ENCODE data around the gene CDRT4. TPM values are rescaled to one million over a fixed set of nuclear protein-coding genes. Genes with fewer than 3 reads are reported as not detected.

Gene CDRT4
- total RNA-seq, 1 donor, result 3.3 TPM

- H3K9me3 ChIP-seq (ENCODE audit: low read depth, low read length), result peaks cover 10% of the 10 kb centered on the region
- H3K79me2 ChIP-seq (ENCODE audit: insufficient read depth, low read length), result no peaks in the 10 kb centered on the region
- peak overlapping the region; percentile 80 for H3K27ac ChIP-seq (ENCODE audit: low read depth, low read length)
- DNase-seq (ENCODE audit: insufficient read length, low spot score, missing footprints), result peak; percentile 74
- H4K20me1 ChIP-seq (ENCODE audit: insufficient read depth, low read length), result no peaks in the 10 kb centered on the region
- no peak for TF ChIP-seq CTCF (IDR thresholded peaks at IDR 0.05; ENCODE audit: extremely low read depth, low read depth, low read length)
- H3K27me3 ChIP-seq (ENCODE audit: insufficient read depth, low read length), result no peaks in the 10 kb centered on the region
- H3K4me2 ChIP-seq (ENCODE audit: insufficient read depth, low read length), result peak overlapping the region; percentile 43
- peaks cover 35% of the 10 kb centered on the region for H3K4me1 ChIP-seq (ENCODE audit: insufficient read depth, low read length)
- H2AFZ ChIP-seq (ENCODE audit: low read length), result peak overlapping the region; percentile 31
- H3K4me3 ChIP-seq (ENCODE audit: insufficient read depth, low read length), result no peak overlapping the region
- H3K36me3 ChIP-seq (ENCODE audit: insufficient read depth, low read length), result peaks cover 21% of the 10 kb centered on the region
Observed at GRCh38 chr17:15513058-15513791, 45.8 kb upstream of the CDRT4 start.

DNA sequence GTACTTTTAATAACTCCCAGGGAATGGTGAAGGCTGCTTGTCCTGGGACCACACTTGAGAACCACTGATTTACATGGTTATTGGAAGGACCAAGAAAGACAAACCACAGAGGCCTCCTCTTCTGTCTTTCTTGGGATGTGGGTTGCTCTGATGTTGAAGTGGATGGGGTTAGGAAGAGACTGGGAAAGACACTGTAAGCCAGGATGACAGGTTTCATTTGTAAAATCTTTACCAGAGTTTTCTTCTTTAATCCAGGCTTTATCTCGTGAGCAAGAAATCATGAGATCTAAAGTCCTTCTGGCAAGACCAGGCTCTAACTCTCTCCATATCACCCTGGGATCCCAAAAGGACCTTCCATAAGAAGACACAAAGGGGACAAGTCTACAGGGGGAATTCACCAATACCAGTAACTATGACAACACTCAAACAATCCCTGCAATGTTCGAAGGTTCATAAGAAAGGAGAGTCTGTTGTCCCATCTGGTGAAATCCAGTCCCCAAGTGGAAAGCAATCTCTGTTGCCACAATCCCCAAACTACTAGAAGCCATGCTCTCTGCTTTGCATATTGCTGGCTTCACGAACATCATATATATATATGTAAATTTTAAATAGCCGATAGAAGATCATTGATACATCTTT is 44.8 kb upstream of the CDRT4 start:
- no peaks in the 10 kb centered on the region for H3K79me2 ChIP-seq (ENCODE audit: insufficient read depth, low read length)
- H4K20me1 ChIP-seq (ENCODE audit: insufficient read depth, low read length), result no peaks in the 10 kb centered on the region
- no peak overlapping the region for H3K27ac ChIP-seq (ENCODE audit: low read depth, low read length)
- no peak for DNase-seq (ENCODE audit: insufficient read length, low spot score, missing footprints)
- no peak for TF ChIP-seq CTCF (IDR thresholded peaks at IDR 0.05; ENCODE audit: extremely low read depth, low read depth, low read length)
- peaks cover 35% of the 10 kb centered on the region for H3K4me1 ChIP-seq (ENCODE audit: insufficient read depth, low read length)
- no peak overlapping the region for H3K4me3 ChIP-seq (ENCODE audit: insufficient read depth, low read length)
- H3K4me2 ChIP-seq (ENCODE audit: insufficient read depth, low read length), result no peak overlapping the region
- no peaks in the 10 kb centered on the region for H3K27me3 ChIP-seq (ENCODE audit: insufficient read depth, low read length)
- no peak overlapping the region for H2AFZ ChIP-seq (ENCODE audit: low read length)
- peaks cover 10% of the 10 kb centered on the region for H3K9me3 ChIP-seq (ENCODE audit: low read depth, low read length)
- peaks cover 20% of the 10 kb centered on the region for H3K36me3 ChIP-seq (ENCODE audit: insufficient read depth, low read length)

GRCh38 chr17:15511142-15511541 is 43.7 kb upstream of the CDRT4 start:
- H3K27ac ChIP-seq (ENCODE audit: low read depth, low read length), result no peak overlapping the region
- peaks cover 34% of the 10 kb centered on the region for H3K4me1 ChIP-seq (ENCODE audit: insufficient read depth, low read length)

More at GRCh38 chr17:15511142-15511541, 43.7 kb upstream of the CDRT4 start:
- Histone ChIP-seq H3K4me2 (ENCODE audit: insufficient read depth, low read length) (no peak overlapping the region), H4K20me1 (ENCODE audit: insufficient read depth, low read length) (peaks cover 2% of the 10 kb centered on the region), H3K36me3 (ENCODE audit: insufficient read depth, low read length) (peaks cover 17% of the 10 kb centered on the region), H2AFZ (ENCODE audit: low read length) (no peak overlapping the region), H3K4me3 (ENCODE audit: insufficient read depth, low read length) (no peak overlapping the region), H3K27me3 (ENCODE audit: insufficient read depth, low read length) (no peaks in the 10 kb centered on the region), H3K9me3 (ENCODE audit: low read depth, low read length) (peaks cover under 1% of the 10 kb centered on the region), H3K79me2 (ENCODE audit: insufficient read depth, low read length) (no peaks in the 10 kb centered on the region)
- no peak for DNase-seq (ENCODE audit: insufficient read length, low spot score, missing footprints)
- no peak for TF ChIP-seq CTCF (IDR thresholded peaks at IDR 0.05; ENCODE audit: extremely low read depth, low read depth, low read length)

Data from osteoblast (primary cell).